GM12892 (cell line): ENCODE results near the gene HOXB6.

ENCODE experiments used
- POLR2A ChIP-seq: IDR thresholded peaks from 2 replicates; pipeline ENCODE4 v1.6.1; 2011; ENCODE audit warnings: low read depth, low read length, control low read depth
- POLR2AphosphoS5 ChIP-seq: IDR thresholded peaks from 2 replicates; pipeline ENCODE4 v1.6.1; 2011; ENCODE audit warnings: low read depth, low read length, control low read depth
- TAF1 ChIP-seq: IDR thresholded peaks from 2 replicates; pipeline ENCODE4 v1.6.1; 2011; ENCODE audit warnings: low read depth, mild to moderate bottlenecking, control low read depth, low read length, borderline replicate concordance

- TF ChIP-seq POLR2A (no peak), POLR2AphosphoS5 (no peak), TAF1 (no peak)
These were observed 8.3 kb upstream of the HOXB6 start for GRCh38 chr17:48612854-48613691.
